Right lung (tissue), 5 donors: ENCODE data around the gene KIAA0232. TPM values are rescaled to one million over a fixed set of nuclear protein-coding genes. Genes with fewer than 3 reads are reported as not detected.
A peak's percentile ranks its signal among the peaks of the same experiment; 100 is the strongest.
"Not testable (repeated sequence)": the region's sequence is repeated elsewhere in the genome, so short reads cannot be mapped to it uniquely, and the experiment has no call there.

Source experiments
- DNase-seq, 2 donors: peaks; one replicate each; pipeline ENCODE4 v3.0.0-alpha.2; 2013
- polyA plus RNA-seq, 5 donors: library from polyadenylated mRNA; unstranded; fragments of 120-200 nt; gene quantifications; one replicate each; pipeline versions ENCODE4 v1.2.1 to v1.2.3, GENCODE V29; 2013; ENCODE audit warnings: inconsistent platforms in 1 of 5, low replicate concordance in 1 of 5; ENCODE audit not compliant: insufficient read length in 5 of 5, insufficient read depth in 1 of 5

KIAA0232 gene
- polyA plus RNA-seq, 5 donors = 21.5 to 36.4 (median 27.8) TPM

GRCh38 chr4:6880691-6881090 lies 98.2 kb downstream of the KIAA0232 start:
- no peak for DNase-seq

- no peak for DNase-seq
Measured at GRCh38 chr4:6881908-6882307, 99.4 kb downstream of the KIAA0232 start.

- DNase-seq = no peak
Measured at GRCh38 chr4:6884341-6884870, 101.9 kb downstream of the KIAA0232 start.

- DNase-seq = no peak
Measured at GRCh38 chr4:6885953-6886557, 103.5 kb downstream of the KIAA0232 start.

GRCh38 chr4:6886886-6887285 lies 104.4 kb downstream of the KIAA0232 start:
- DNase-seq = no peak

GRCh38 chr4:6887591-6888371 lies 105.3 kb downstream of the KIAA0232 start:
- DNase-seq = no peak

GRCh38 chr4:6888506-6889071 lies 106.1 kb downstream of the KIAA0232 start:
- DNase-seq = no peak

- no peak for DNase-seq
Measured at GRCh38 chr4:6889101-6889735, 106.7 kb downstream of the KIAA0232 start.

- no peak for DNase-seq
Measured at GRCh38 chr4:6889736-6890324, 107.3 kb downstream of the KIAA0232 start.

GRCh38 chr4:6890358-6890757 lies 107.8 kb downstream of the KIAA0232 start:
- no peak for DNase-seq

GRCh38 chr4:6890971-6891370 lies 108.4 kb downstream of the KIAA0232 start:
- not testable (repeated sequence) for DNase-seq

- no peak for DNase-seq
Measured at GRCh38 chr4:6891436-6892170, 109.1 kb downstream of the KIAA0232 start.

- DNase-seq = peak in 1 of 2 donors; percentile 47
Measured at GRCh38 chr4:6892190-6892908, 109.8 kb downstream of the KIAA0232 start.

- no peak for DNase-seq
Measured at GRCh38 chr4:6892909-6893202, 110.3 kb downstream of the KIAA0232 start.

GRCh38 chr4:6893449-6894085 lies 111.0 kb downstream of the KIAA0232 start:
- no peak for DNase-seq

- no peak for DNase-seq
Measured at GRCh38 chr4:6894086-6894478, 111.6 kb downstream of the KIAA0232 start.

GRCh38 chr4:6894528-6895498 lies 112.3 kb downstream of the KIAA0232 start:
- no peak for DNase-seq

GRCh38 chr4:6896035-6896434 lies 113.5 kb downstream of the KIAA0232 start:
- no peak for DNase-seq

- no peak for DNase-seq
Measured at GRCh38 chr4:6898763-6899162, 116.2 kb downstream of the KIAA0232 start.
